DOHH2 (cell line): ENCODE results near the gene BLNK.

Source experiments
- EZH2phosphoT487 ChIP-seq: fragments of 200-600 bp; sonication (generic); IDR thresholded peaks from 2 replicates; pipeline ENCODE4 v1.6.1; 2017; ENCODE audit warnings: borderline replicate concordance, mild to moderate bottlenecking, antibody characterized with exemption, low read length, moderate library complexity, mixed read lengths
- TF ChIP-seq, protein P1 (sequence below): fragments of 200-600 bp; sonication (generic); IDR thresholded peaks from one replicate; pipeline ENCODE4 v1.5.1; 2014; ENCODE audit warnings: antibody characterized with exemption, mild to moderate bottlenecking, low read depth, low read length; ENCODE audit not compliant: poor library complexity, severe bottlenecking

DNA sequence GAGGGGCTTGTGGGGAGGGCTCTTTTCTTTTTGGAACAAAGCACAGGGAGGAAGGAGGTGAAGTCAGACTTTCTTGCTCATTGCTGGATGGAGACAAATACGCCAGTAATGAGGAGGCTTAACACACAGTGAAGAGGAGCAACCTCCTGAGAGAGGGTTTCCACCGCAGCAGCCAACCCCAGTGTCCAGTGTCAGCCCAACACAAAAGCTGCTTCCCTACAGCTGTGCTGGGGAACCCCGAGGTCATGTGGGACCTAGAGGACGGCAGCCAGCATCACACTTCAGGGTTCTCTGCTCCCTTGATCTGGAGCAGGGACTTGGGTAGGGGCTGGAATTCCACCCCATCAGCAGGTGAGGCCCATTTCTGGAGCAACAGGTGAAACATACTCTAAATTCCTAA lies 7.7 kb downstream of the BLNK start:
- TF ChIP-seq, protein P1, sequence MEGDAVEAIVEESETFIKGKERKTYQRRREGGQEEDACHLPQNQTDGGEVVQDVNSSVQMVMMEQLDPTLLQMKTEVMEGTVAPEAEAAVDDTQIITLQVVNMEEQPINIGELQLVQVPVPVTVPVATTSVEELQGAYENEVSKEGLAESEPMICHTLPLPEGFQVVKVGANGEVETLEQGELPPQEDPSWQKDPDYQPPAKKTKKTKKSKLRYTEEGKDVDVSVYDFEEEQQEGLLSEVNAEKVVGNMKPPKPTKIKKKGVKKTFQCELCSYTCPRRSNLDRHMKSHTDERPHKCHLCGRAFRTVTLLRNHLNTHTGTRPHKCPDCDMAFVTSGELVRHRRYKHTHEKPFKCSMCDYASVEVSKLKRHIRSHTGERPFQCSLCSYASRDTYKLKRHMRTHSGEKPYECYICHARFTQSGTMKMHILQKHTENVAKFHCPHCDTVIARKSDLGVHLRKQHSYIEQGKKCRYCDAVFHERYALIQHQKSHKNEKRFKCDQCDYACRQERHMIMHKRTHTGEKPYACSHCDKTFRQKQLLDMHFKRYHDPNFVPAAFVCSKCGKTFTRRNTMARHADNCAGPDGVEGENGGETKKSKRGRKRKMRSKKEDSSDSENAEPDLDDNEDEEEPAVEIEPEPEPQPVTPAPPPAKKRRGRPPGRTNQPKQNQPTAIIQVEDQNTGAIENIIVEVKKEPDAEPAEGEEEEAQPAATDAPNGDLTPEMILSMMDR: no peak
- TF ChIP-seq EZH2phosphoT487: no peak
